HG02678 (cell line): ENCODE data around the gene NET1.

Source experiments
- ATAC-seq: cut with Tn5 transposase; IDR thresholded peaks from one replicate; pipeline ENCODE4 v1.9.1; 2021; ENCODE audit warnings: mild to moderate bottlenecking, moderate library complexity; ENCODE audit not compliant: unreplicated experiment

NET1 gene

GRCh38 chr10:5479481-5480161, 67.3 kb downstream of the NET1 start:
- no peak for ATAC-seq

GRCh38 chr10:5480162-5480941, 68.0 kb downstream of the NET1 start:
- ATAC-seq, result no peak

- ATAC-seq, result no peak
Observed at GRCh38 chr10:5481121-5481520, 68.8 kb downstream of the NET1 start.

- no peak for ATAC-seq
Observed at GRCh38 chr10:5482016-5482415, 69.7 kb downstream of the NET1 start.

GRCh38 chr10:5484205-5484604, 71.8 kb downstream of the NET1 start:
- no peak for ATAC-seq

- ATAC-seq, result no peak
Observed at GRCh38 chr10:5485290-5485689, 72.9 kb downstream of the NET1 start.

- ATAC-seq, result no peak
Observed at GRCh38 chr10:5485948-5486852, 73.8 kb downstream of the NET1 start.

GRCh38 chr10:5486853-5487235, 74.5 kb downstream of the NET1 start:
- no peak for ATAC-seq

GRCh38 chr10:5488272-5489161, 76.2 kb downstream of the NET1 start:
- ATAC-seq, result no peak

- ATAC-seq, result no peak
Observed at GRCh38 chr10:5490032-5490431, 77.7 kb downstream of the NET1 start.

- ATAC-seq, result no peak
Observed at GRCh38 chr10:5490698-5491464, 78.5 kb downstream of the NET1 start.

- no peak for ATAC-seq
Observed at GRCh38 chr10:5491477-5491876, 79.1 kb downstream of the NET1 start.

- ATAC-seq, result no peak
Observed at GRCh38 chr10:5492322-5492855, 80.0 kb downstream of the NET1 start.

- ATAC-seq, result no peak
Observed at GRCh38 chr10:5492929-5493576, 80.7 kb downstream of the NET1 start.

GRCh38 chr10:5493691-5494090, 81.3 kb downstream of the NET1 start:
- no peak for ATAC-seq

GRCh38 chr10:5494611-5495010, 82.3 kb downstream of the NET1 start:
- no peak for ATAC-seq

GRCh38 chr10:5496261-5497250, 84.2 kb downstream of the NET1 start:
- no peak for ATAC-seq

GRCh38 chr10:5497289-5497688, 84.9 kb downstream of the NET1 start:
- ATAC-seq, result no peak
